K562 (cell line): ENCODE data around the gene MFAP1. TPM values are rescaled to one million over a fixed set of nuclear protein-coding genes. Genes with fewer than 3 reads are reported as not detected.

Source experiments
- HDAC1 ChIP-seq, 2 experiments: fragments of 450-650 bp; IDR thresholded peaks; 2 replicates each; pipeline ENCODE4 v1.6.1; 2016 to 2017; ENCODE audit warnings: inconsistent platforms in 1 of 2, mild to moderate bottlenecking in 1 of 2, moderate library complexity in 1 of 2
- KAT7 ChIP-seq: sonication (generic); formaldehyde crosslinking; IDR thresholded peaks from 2 replicates; pipeline ENCODE4 v1.8.0; 2022; ENCODE audit warnings: missing genetic modification reagents, mild to moderate bottlenecking, borderline replicate concordance
- PRPF4 ChIP-seq: fragments of 200-400 bp; formaldehyde crosslinking; IDR thresholded peaks from one replicate; pipeline ENCODE4 v1.6.1; 2017; ENCODE audit warnings: low read length, low read depth, mild to moderate bottlenecking; ENCODE audit not compliant: insufficient read depth, poor library complexity, severe bottlenecking
- PTTG1 ChIP-seq: fragments of 450-650 bp; IDR thresholded peaks from 2 replicates; pipeline ENCODE4 v1.6.1; 2016; ENCODE audit warnings: low read depth, mild to moderate bottlenecking, missing genetic modification characterization, missing compliant biosample characterization
- RAD51 ChIP-seq: fragments of 450-650 bp; IDR thresholded peaks from 2 replicates; pipeline ENCODE4 v1.7.1; 2016; ENCODE audit warnings: low read depth, mild to moderate bottlenecking, borderline replicate concordance
- ZFP36 ChIP-seq: fragments of 150-350 bp; IDR thresholded peaks from 2 replicates; pipeline ENCODE4 v1.6.1; 2018; ENCODE audit warnings: low read length, low read depth; ENCODE audit not compliant: partially characterized antibody
- ZKSCAN1 ChIP-seq: fragments of 150-350 bp; IDR thresholded peaks from 2 replicates; pipeline ENCODE4 v1.6.1; 2016; ENCODE audit warnings: low read depth, low read length
- ZKSCAN3 ChIP-seq: fragments of 250-450 bp; sonication (Bioruptor Pico); IDR thresholded peaks from 2 replicates; pipeline ENCODE4 v1.4.0; 2020
- ZNF124 ChIP-seq: sonication (generic); formaldehyde crosslinking; IDR thresholded peaks from 2 replicates; pipeline ENCODE4 v1.8.1; 2022; ENCODE audit warnings: missing genetic modification reagents
- ZNF165 ChIP-seq: fragments of 250-450 bp; sonication (Bioruptor Pico); IDR thresholded peaks from 2 replicates; pipeline ENCODE4 v1.4.0; 2020; ENCODE audit warnings: borderline replicate concordance
- ZNF253 ChIP-seq: fragments of 250-450 bp; sonication (Bioruptor Pico); conservative IDR thresholded peaks from 2 replicates; pipeline ENCODE4 v1.6.1; 2021; ENCODE audit warnings: mild to moderate bottlenecking
- ZNF41 ChIP-seq: fragments of 250-450 bp; sonication (Bioruptor Pico); conservative IDR thresholded peaks from 2 replicates; pipeline ENCODE4 v1.4.0; 2020; ENCODE audit warnings: mild to moderate bottlenecking
- ZSCAN29 ChIP-seq: fragments of 450-650 bp; IDR thresholded peaks from 2 replicates; pipeline ENCODE4 v1.6.1; 2017
- polyA plus RNA-seq, 8 experiments: library from polyadenylated mRNA; depleted of rRNA in 4 of 8; stranded (reverse) in 5 of 8; unstranded in 3 of 8; fragments of >200 nt; fragmentation: Nextera tagmentation in 2 of 8; fragmentation: Illumina TruSeq in 1 of 8; extraction: Ambion mirVana in 2 of 8; extraction: Trizol in 1 of 8; gene quantifications; 2 replicates each; pipeline versions ENCODE4 v1.2.1 to v1.2.3, GENCODE V29; 2011 to 2014; ENCODE audit warnings: inconsistent platforms in 1 of 8, missing spikeins in 1 of 8
- total RNA-seq, 7 experiments: library from RNA; depleted of rRNA in 6 of 7; stranded (reverse); fragments of >200 nt in 6 of 7; fragmentation: Illumina TruSeq in 2 of 7; extraction: Trizol in 2 of 7; gene quantifications; 2 replicates each; pipeline versions ENCODE4 v1.2.1 to v1.2.3, GENCODE V29; 2011 to 2021; ENCODE audit warnings: low replicate concordance in 1 of 7
- TF ChIP-seq, protein P1 (sequence below): fragments of 450-650 bp; IDR thresholded peaks from 2 replicates; pipeline ENCODE4 v1.6.1; 2016; ENCODE audit warnings: antibody characterized with exemption
- TF ChIP-seq, protein P2 (sequence below): sonication (generic); formaldehyde crosslinking; IDR thresholded peaks from 2 replicates; pipeline ENCODE4 v1.8.0; 2023; ENCODE audit warnings: mild to moderate bottlenecking, missing genetic modification reagents
- TF ChIP-seq, protein P3 (sequence below): fragments of 150-350 bp; IDR thresholded peaks from 2 replicates; pipeline ENCODE4 v1.6.1; 2014; ENCODE audit warnings: low read depth, mild to moderate bottlenecking, low read length, borderline replicate concordance
- TF ChIP-seq, protein P4 (sequence below): sonication (generic); formaldehyde crosslinking; IDR thresholded peaks from 2 replicates; pipeline ENCODE4 v1.8.0; 2022; ENCODE audit warnings: mild to moderate bottlenecking, missing genetic modification reagents

MFAP1 gene
- total and polyA plus RNA-seq, 9 of the 15 experiments (the other 6 are each of a cell fraction or from before 2014, with no cell fraction given): 34.9 to 64.1 (median 48.2) TPM

DNA sequence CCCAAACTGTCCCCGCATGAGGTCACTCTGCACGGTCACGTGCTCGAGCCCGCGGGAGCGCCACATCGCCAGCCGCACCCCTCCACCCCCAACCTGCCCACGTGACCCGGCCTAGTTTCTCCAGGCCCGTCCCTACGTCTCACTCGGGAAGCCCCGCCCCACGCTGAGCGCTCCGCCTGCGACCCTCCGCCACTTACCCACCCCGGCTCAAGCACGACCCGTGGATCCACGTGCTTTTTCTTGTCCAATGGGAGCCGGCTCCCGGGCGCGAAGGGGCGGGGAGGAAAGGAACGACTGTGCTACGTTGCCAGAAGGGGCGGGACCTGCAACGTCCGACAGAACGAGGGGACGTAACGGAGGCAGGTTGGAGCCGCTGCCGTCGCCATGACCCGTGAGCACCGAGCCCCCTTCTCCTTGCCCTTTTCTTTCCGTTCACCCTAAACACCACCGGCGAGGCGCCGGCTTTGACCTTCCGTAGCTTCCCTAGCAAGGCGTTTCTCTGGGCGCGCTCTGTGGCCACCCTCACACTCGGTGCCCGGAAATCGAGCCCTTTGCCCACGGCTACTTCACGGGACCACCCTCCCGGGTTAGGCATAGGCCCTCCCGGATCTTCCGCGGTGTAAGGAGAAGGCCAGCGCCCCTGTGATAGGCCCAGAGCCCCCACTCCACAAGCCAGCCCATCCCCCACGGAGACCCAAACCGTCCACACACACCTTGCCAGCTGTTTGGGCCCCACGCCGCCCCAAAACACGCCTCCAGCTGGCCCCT, 32.3 kb downstream of the MFAP1 start, which contains the start of gene SERF2 (continued):
- TF ChIP-seq PTTG1 (tag) (no peak), ZKSCAN3 (CRISPR knock-in tag) (no peak), RAD51 (peak; percentile 99), ZSCAN29 (no peak), ZNF253 (CRISPR knock-in tag) (no peak), ZKSCAN1 (no peak), KAT7 (CRISPR knock-in tag) (no peak; the same call in 1 of the 2 replicates), ZFP36 (no peak), ZNF165 (CRISPR knock-in tag) (no peak), PRPF4 (no peak), ZNF124 (CRISPR knock-in tag) (no peak), HDAC1 (IDR thresholded peaks at IDR 0.05) (peak in 1 of 2 experiments; percentile 64; a peak in 2 of 4 replicates), ZNF41 (CRISPR knock-in tag) (no peak)
- TF ChIP-seq, protein P1, sequence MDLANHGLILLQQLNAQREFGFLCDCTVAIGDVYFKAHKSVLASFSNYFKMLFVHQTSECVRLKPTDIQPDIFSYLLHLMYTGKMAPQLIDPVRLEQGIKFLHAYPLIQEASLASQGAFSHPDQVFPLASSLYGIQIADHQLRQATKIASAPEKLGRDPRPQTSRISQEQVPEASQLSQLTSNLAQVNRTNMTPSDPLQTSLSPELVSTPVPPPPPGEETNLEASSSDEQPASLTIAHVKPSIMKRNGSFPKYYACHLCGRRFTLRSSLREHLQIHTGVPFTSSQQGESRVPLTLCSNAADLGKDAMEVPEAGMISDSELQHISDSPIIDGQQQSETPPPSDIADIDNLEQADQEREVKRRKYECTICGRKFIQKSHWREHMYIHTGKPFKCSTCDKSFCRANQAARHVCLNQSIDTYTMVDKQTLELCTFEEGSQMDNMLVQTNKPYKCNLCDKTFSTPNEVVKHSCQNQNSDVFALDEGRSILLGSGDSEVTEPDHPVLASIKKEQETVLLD: peak; percentile 81
- TF ChIP-seq, protein P2, sequence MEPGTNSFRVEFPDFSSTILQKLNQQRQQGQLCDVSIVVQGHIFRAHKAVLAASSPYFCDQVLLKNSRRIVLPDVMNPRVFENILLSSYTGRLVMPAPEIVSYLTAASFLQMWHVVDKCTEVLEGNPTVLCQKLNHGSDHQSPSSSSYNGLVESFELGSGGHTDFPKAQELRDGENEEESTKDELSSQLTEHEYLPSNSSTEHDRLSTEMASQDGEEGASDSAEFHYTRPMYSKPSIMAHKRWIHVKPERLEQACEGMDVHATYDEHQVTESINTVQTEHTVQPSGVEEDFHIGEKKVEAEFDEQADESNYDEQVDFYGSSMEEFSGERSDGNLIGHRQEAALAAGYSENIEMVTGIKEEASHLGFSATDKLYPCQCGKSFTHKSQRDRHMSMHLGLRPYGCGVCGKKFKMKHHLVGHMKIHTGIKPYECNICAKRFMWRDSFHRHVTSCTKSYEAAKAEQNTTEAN (CRISPR knock-in tag): no peak
- TF ChIP-seq, protein P3, sequence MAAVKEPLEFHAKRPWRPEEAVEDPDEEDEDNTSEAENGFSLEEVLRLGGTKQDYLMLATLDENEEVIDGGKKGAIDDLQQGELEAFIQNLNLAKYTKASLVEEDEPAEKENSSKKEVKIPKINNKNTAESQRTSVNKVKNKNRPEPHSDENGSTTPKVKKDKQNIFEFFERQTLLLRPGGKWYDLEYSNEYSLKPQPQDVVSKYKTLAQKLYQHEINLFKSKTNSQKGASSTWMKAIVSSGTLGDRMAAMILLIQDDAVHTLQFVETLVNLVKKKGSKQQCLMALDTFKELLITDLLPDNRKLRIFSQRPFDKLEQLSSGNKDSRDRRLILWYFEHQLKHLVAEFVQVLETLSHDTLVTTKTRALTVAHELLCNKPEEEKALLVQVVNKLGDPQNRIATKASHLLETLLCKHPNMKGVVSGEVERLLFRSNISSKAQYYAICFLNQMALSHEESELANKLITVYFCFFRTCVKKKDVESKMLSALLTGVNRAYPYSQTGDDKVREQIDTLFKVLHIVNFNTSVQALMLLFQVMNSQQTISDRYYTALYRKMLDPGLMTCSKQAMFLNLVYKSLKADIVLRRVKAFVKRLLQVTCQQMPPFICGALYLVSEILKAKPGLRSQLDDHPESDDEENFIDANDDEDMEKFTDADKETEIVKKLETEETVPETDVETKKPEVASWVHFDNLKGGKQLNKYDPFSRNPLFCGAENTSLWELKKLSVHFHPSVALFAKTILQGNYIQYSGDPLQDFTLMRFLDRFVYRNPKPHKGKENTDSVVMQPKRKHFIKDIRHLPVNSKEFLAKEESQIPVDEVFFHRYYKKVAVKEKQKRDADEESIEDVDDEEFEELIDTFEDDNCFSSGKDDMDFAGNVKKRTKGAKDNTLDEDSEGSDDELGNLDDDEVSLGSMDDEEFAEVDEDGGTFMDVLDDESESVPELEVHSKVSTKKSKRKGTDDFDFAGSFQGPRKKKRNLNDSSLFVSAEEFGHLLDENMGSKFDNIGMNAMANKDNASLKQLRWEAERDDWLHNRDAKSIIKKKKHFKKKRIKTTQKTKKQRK: no peak
- TF ChIP-seq, protein P4, sequence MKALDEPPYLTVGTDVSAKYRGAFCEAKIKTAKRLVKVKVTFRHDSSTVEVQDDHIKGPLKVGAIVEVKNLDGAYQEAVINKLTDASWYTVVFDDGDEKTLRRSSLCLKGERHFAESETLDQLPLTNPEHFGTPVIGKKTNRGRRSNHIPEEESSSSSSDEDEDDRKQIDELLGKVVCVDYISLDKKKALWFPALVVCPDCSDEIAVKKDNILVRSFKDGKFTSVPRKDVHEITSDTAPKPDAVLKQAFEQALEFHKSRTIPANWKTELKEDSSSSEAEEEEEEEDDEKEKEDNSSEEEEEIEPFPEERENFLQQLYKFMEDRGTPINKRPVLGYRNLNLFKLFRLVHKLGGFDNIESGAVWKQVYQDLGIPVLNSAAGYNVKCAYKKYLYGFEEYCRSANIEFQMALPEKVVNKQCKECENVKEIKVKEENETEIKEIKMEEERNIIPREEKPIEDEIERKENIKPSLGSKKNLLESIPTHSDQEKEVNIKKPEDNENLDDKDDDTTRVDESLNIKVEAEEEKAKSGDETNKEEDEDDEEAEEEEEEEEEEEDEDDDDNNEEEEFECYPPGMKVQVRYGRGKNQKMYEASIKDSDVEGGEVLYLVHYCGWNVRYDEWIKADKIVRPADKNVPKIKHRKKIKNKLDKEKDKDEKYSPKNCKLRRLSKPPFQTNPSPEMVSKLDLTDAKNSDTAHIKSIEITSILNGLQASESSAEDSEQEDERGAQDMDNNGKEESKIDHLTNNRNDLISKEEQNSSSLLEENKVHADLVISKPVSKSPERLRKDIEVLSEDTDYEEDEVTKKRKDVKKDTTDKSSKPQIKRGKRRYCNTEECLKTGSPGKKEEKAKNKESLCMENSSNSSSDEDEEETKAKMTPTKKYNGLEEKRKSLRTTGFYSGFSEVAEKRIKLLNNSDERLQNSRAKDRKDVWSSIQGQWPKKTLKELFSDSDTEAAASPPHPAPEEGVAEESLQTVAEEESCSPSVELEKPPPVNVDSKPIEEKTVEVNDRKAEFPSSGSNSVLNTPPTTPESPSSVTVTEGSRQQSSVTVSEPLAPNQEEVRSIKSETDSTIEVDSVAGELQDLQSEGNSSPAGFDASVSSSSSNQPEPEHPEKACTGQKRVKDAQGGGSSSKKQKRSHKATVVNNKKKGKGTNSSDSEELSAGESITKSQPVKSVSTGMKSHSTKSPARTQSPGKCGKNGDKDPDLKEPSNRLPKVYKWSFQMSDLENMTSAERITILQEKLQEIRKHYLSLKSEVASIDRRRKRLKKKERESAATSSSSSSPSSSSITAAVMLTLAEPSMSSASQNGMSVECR (CRISPR knock-in tag): peak; percentile 81; the same call in 1 of the 2 replicates
